Right lobe of liver (tissue), 6 donors: ENCODE results near the gene LHB. TPM values are rescaled to one million over a fixed set of nuclear protein-coding genes. Genes with fewer than 3 reads are reported as not detected.

Experiments
- ATAC-seq, 4 donors: fragments of 200-7000 bp; cut with Tn5 transposase; one replicate each; pipeline ENCODE4 v1.9.1; 2020; ENCODE audit warnings: mild to moderate bottlenecking in 4 of 4, moderate library complexity in 4 of 4
- DNase-seq, 3 donors: peaks; one replicate each; pipeline ENCODE4 v3.0.0-alpha.2; 2020
- H3K27ac ChIP-seq, 3 donors: fragments of 200-600 bp; one replicate each; pipeline ENCODE4 v1.8.0; 2022
- H3K27me3 ChIP-seq, 2 donors: fragments of 200-600 bp; one replicate each; pipeline ENCODE4 v1.8.0; 2022
- H3K36me3 ChIP-seq, 4 donors: fragments of 200-600 bp; sonication (generic) in 1 of 4; one replicate each; pipeline versions ENCODE4 v1.5.1 to v1.8.0; 2017 to 2022; ENCODE audit warnings: control low read depth in 1 of 4
- H3K4me1 ChIP-seq, 4 donors: fragments of 200-600 bp; sonication (generic) in 1 of 4; one replicate each; pipeline versions ENCODE4 v1.5.1 to v1.8.0; 2017 to 2022; ENCODE audit warnings: control low read depth in 1 of 4
- H3K4me3 ChIP-seq, 3 donors: fragments of 200-600 bp; one replicate each; pipeline ENCODE4 v1.8.0; 2022
- H3K9me3 ChIP-seq, 4 donors: fragments of 200-600 bp; sonication (generic) in 1 of 4; one replicate each; pipeline versions ENCODE4 v1.5.1 to v1.8.0; 2017 to 2022; ENCODE audit warnings: control low read depth in 1 of 4
- POLR2A ChIP-seq: fragments of 450-650 bp; IDR thresholded peaks from one replicate; pipeline ENCODE4 v1.6.1; 2017; ENCODE audit warnings: antibody characterized with exemption, mild to moderate bottlenecking
- WGBS: methylation state at CpG from one replicate; pipeline ENCODE4 v1.1.6; 2018; ENCODE audit warnings: low coverage, low lambda C conversion rate; ENCODE audit not compliant: insufficient coverage; ENCODE audit errors: missing lambda C conversion rate; 5-methylcytosine and 5-hydroxymethylcytosine counted together
- intact Hi-C, 2 donors: fragments of 100-400 bp; cut with DNase I; formaldehyde crosslinking; loops; one replicate each; pipeline versions ENCODE4 v1.11.2 to v1.14.1; 2022
- long read RNA-seq: library from polyadenylated mRNA; unstranded; transcript quantifications from one replicate; pipeline ENCODE4 v2.0.0, GENCODE V29; 2019
- total RNA-seq, 6 experiments: library from RNA; depleted of rRNA in 2 of 6; stranded (reverse); fragments of >200 nt in 2 of 6; fragmentation: NEBNext Ultra II Directional in 3 of 6; extraction: Animal tissue kit (Norgen Biotek cat#: 25700) in 3 of 6; gene quantifications; one replicate each; pipeline versions ENCODE4 v1.1.0 to v1.2.4, GENCODE V29; 2016 to 2023
- TF ChIP-seq, protein P1 (sequence below), 4 donors: fragments of 200-600 bp in 3 of 4; fragments of 450-650 bp in 1 of 4; IDR thresholded peaks; one replicate each; pipeline versions ENCODE4 v1.5.1 to v1.8.0; 2016 to 2022; ENCODE audit warnings: antibody characterized with exemption in 4 of 4, mild to moderate bottlenecking in 2 of 4
- donor health status: DM: no; HTN: yes; CAD: no.
- donor health status: DM: no; HTN: no; CAD: no.
- donor health status: DM: no; HTN: no; CAD: no.
- donor health status: DM: no; HTN: yes; CAD: no.
- donor health status: DM: no; HTN: yes; CAD: no.

The LHB gene
- total RNA-seq: not detected
- long read RNA-seq: 0 reads

DNA sequence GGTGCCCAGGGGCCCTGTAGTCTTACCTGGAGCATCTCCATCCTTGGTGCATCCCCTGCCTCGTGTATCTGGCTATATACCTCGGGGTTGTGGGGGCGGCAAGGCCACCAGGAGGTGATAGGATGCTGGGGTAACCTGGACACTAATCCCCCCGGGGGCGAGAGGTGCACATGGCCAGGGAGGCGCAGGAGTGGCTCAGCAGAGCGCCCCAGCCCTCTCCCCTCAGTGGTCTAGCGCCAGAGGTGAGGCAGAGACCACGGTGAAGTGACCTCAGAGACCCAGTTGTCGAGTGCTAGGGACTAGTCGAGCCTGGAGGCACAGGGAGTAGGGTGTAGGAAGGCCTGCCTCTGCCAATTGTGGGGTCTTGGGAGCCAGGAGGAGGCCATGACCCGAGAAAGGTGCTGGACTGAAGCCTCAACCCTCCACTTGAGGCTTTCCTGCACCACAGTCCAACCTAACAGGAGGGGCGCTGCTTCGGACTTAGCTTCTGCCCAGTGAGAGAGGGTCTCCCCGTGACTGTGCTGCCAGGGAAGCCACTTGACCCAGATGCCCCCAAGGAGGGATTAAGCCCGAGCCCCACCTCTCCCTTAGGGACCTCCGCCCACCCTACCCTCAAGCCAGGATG is at the start of gene LHB:
TSS of gene LHB (minus strand) at position 51 of the 625 bp plus-strand sequence. CDS start at position 41, 10 bp downstream.
- Histone ChIP-seq H3K4me1 (peaks cover 0 to 18% (median 0%) of the 10 kb centered on the region in 4 donors), H3K27me3 (no peaks in the 10 kb centered on the region), H3K36me3 (peaks cover 0 to 4% (median under 1%) of the 10 kb centered on the region in 4 donors), H3K27ac (no peak within 1 kb of the TSS), H3K9me3 (no peaks in the 10 kb centered on the region), H3K4me3 (peak within 1 kb of the TSS; percentile 30 to 39 (median 36))
- DNase-seq: no peak
- WGBS: 50% methylated on average over 5 of the region's 17 CpGs
- ATAC-seq: no peak
- intact Hi-C loops: no loop called here
- no peak for TF ChIP-seq POLR2A
- TF ChIP-seq, protein P1, sequence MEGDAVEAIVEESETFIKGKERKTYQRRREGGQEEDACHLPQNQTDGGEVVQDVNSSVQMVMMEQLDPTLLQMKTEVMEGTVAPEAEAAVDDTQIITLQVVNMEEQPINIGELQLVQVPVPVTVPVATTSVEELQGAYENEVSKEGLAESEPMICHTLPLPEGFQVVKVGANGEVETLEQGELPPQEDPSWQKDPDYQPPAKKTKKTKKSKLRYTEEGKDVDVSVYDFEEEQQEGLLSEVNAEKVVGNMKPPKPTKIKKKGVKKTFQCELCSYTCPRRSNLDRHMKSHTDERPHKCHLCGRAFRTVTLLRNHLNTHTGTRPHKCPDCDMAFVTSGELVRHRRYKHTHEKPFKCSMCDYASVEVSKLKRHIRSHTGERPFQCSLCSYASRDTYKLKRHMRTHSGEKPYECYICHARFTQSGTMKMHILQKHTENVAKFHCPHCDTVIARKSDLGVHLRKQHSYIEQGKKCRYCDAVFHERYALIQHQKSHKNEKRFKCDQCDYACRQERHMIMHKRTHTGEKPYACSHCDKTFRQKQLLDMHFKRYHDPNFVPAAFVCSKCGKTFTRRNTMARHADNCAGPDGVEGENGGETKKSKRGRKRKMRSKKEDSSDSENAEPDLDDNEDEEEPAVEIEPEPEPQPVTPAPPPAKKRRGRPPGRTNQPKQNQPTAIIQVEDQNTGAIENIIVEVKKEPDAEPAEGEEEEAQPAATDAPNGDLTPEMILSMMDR (IDR thresholded peaks at IDR 0.05): no peak

DNA sequence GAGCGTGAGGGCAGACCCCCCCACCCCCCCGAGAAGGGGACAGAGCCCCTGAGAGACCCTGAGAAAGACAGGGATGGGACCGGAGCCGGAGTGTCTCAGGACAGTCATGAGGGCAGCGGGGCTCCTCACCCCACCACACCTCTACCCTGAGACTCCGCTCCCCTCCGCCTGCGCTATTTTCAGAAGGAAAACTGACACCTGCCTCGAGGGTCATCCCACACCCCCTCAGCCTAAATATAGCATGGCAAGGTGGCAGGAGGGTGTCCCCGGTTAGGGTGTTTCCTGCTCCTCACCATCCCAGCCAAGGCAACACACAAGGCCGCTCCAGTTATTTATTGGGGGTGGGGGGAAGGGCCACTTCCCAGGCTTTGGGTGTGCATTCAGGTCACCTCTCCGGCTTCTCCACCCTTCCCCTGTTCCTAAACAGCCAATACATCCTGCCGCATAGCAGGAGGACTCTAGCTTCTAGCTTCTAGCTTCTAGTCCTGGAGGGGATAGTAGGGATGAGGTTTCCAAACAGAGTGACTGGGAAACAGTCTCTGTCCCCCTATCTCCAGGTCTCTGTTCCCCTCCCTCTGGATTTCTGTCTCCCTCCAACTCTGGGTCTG is 49.1 kb upstream of the LHB start:
- no peak for ATAC-seq
- intact Hi-C loops: no loop called here
- no peaks in the 10 kb centered on the region for H3K27me3 ChIP-seq

DNA sequence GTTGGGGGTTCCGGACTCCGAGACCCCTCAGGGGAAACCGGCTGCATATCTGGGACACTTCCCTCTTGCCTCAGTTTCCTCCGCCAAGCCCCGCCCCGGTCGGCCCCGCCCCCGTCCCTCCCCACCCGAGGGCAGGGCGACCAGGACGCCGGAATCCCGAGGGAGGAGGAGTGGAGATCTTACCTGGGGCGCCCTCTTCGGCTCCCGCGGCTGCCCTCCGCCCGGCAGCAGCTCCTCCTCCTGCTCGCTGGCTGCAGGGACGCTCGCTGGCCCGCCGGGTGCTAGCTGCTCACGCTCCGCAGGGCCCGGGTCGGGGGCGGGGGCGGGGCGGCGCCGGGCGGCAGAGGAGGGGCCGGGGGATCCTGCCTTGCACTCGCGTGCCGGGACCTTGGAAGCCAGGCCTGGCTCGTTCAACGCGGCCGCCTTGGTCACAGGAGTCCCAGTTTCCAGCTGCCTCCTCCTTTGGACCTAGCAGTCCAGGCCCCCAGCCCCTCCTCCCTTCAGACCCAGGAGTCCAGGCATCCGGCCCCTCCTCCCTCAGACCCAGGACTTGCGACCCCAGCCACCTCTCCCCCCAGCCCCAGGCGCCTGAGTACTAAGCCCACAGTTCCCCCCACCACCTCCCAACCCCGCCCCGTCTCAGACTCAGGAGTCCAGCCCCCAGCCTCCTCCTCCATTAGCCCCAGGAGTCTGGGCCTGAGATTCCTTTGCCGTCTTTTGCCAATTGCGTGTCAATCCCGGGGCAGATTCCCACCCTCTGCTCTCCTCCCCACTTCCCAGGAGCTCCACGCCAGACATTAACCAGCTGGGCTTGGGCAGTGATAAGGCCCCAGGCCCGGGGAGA is 48.1 kb upstream of the LHB start, which contains the start of gene NTF4:
TSS of gene NTF4 (minus strand) at position 51 of the 844 bp plus-strand sequence. CDS start 2,821 bp downstream, outside the sequence.
- no peak for DNase-seq
- Histone ChIP-seq H3K27me3 (no peaks in the 10 kb centered on the region), H3K4me1 (no peaks in the 10 kb centered on the region), H3K9me3 (no peaks in the 10 kb centered on the region), H3K27ac (no peak within 1 kb of the TSS), H3K4me3 (no peak within 1 kb of the TSS), H3K36me3 (no peaks in the 10 kb centered on the region)
- intact Hi-C loops: no loop called here
- peak; percentile 31 to 52 (median 38) for ATAC-seq
- no peak for TF ChIP-seq POLR2A
- 11% methylated on average over 3 of the region's 53 CpGs for WGBS

More for the DNA sequence above, 49.1 kb upstream of the LHB start:
- no peak overlapping the region for H3K27ac ChIP-seq
- WGBS: 20% methylated on average over 3 of the region's 13 CpGs
- H3K4me3 ChIP-seq: no peak overlapping the region
- TF ChIP-seq POLR2A: no peak
- TF ChIP-seq, protein P1 (IDR thresholded peaks at IDR 0.05): no peak
- DNase-seq: no peak
- H3K4me1 ChIP-seq: no peaks in the 10 kb centered on the region
- H3K9me3 ChIP-seq: no peaks in the 10 kb centered on the region
- no peaks in the 10 kb centered on the region for H3K36me3 ChIP-seq

DNA sequence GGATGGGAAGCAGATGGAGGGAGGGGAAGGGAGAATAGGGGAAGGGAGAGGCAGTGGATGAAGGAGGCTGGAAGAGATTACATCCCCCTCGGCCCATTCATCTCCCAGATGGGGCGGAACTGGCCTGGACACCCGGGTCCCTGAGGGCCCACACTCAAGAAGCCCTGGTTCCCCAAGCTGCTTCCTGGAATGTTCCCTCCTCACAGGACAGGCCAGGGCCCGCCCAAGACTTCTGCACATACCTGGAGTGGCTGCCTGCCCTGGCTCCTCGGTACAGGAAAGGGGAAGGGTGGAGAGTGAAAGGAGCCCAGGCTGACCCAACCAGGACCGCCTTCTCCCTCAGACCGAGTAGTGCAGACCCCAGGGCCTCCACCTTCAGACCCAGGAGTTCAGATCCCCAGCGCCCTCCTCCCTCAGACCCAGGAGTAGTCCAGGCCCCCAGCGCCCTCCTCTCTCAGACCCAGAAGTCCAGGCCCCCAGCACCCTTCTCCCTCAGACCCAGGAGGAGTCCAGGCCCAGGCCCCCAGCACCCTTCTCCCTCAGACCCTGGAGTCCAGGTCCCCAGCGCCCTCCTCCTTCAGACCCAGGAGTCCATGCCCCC is 47.2 kb upstream of the LHB start:
- no peak for TF ChIP-seq POLR2A
- TF ChIP-seq, protein P1 (IDR thresholded peaks at IDR 0.05): no peak
- H3K27ac ChIP-seq: no peak overlapping the region
- intact Hi-C loops: no loop called here
- H3K9me3 ChIP-seq: no peaks in the 10 kb centered on the region
- H3K36me3 ChIP-seq: no peaks in the 10 kb centered on the region
- H3K27me3 ChIP-seq: no peaks in the 10 kb centered on the region
- ATAC-seq (peak in 1 of 4 donors; percentile 10), DNase-seq (no peak)
- 34% methylated on average over 3 of the region's 10 CpGs for WGBS
- H3K4me1 ChIP-seq: no peaks in the 10 kb centered on the region
- H3K4me3 ChIP-seq: no peak overlapping the region
